GM19372 (cell line): ENCODE measurements around the gene UTS2B.

Experiments
- ATAC-seq: cut with Tn5 transposase; IDR thresholded peaks from one replicate; pipeline ENCODE4 v1.9.1; 2021; ENCODE audit warnings: mild to moderate bottlenecking, low read depth, moderate library complexity; ENCODE audit not compliant: unreplicated experiment

Gene UTS2B

GRCh38 chr3:191253089-191253799 is 77.1 kb downstream of the UTS2B start:
- ATAC-seq = no peak

GRCh38 chr3:191246630-191247029 is 83.7 kb downstream of the UTS2B start:
- ATAC-seq = no peak

- ATAC-seq = peak; percentile 77
Measured at GRCh38 chr3:191246034-191246433, 84.3 kb downstream of the UTS2B start.

GRCh38 chr3:191244242-191244867 is 86.0 kb downstream of the UTS2B start:
- ATAC-seq = peak; percentile 35

GRCh38 chr3:191240486-191240885 is 89.8 kb downstream of the UTS2B start:
- ATAC-seq = no peak

GRCh38 chr3:191239407-191240031 is 90.8 kb downstream of the UTS2B start:
- ATAC-seq = no peak

GRCh38 chr3:191238321-191238817 is 92.0 kb downstream of the UTS2B start:
- ATAC-seq = no peak

- ATAC-seq = no peak
Measured at GRCh38 chr3:191237047-191237882, 93.1 kb downstream of the UTS2B start.

- no peak for ATAC-seq
Measured at GRCh38 chr3:191236646-191237045, 93.7 kb downstream of the UTS2B start.

GRCh38 chr3:191235331-191236314 is 94.7 kb downstream of the UTS2B start:
- peak; percentile 99 for ATAC-seq

- no peak for ATAC-seq
Measured at GRCh38 chr3:191234216-191234615, 96.1 kb downstream of the UTS2B start.

- no peak for ATAC-seq
Measured at GRCh38 chr3:191227541-191227940, 102.8 kb downstream of the UTS2B start.

GRCh38 chr3:191221638-191222037 is 108.7 kb downstream of the UTS2B start:
- ATAC-seq = no peak

GRCh38 chr3:191220908-191221307 is 109.4 kb downstream of the UTS2B start:
- ATAC-seq = no peak

- no peak for ATAC-seq
Measured at GRCh38 chr3:191217301-191217700, 113.0 kb downstream of the UTS2B start.
